Astrocyte (in vitro differentiated cells and primary cell): ENCODE data around the gene VDR.

ENCODE experiments used
- EZH2 ChIP-seq: IDR thresholded peaks from 2 replicates; pipeline ENCODE4 v1.6.1; 2012; ENCODE audit warnings: mild to moderate bottlenecking, low read length, inconsistent platforms; ENCODE audit not compliant: insufficient read depth
- TF ChIP-seq, protein P1 (sequence below): IDR thresholded peaks from 2 replicates; pipeline ENCODE4 v1.5.1; 2011; ENCODE audit warnings: low read depth, mild to moderate bottlenecking, inconsistent platforms, low read length, moderate library complexity; ENCODE audit not compliant: insufficient read depth

- TF ChIP-seq, protein P1, sequence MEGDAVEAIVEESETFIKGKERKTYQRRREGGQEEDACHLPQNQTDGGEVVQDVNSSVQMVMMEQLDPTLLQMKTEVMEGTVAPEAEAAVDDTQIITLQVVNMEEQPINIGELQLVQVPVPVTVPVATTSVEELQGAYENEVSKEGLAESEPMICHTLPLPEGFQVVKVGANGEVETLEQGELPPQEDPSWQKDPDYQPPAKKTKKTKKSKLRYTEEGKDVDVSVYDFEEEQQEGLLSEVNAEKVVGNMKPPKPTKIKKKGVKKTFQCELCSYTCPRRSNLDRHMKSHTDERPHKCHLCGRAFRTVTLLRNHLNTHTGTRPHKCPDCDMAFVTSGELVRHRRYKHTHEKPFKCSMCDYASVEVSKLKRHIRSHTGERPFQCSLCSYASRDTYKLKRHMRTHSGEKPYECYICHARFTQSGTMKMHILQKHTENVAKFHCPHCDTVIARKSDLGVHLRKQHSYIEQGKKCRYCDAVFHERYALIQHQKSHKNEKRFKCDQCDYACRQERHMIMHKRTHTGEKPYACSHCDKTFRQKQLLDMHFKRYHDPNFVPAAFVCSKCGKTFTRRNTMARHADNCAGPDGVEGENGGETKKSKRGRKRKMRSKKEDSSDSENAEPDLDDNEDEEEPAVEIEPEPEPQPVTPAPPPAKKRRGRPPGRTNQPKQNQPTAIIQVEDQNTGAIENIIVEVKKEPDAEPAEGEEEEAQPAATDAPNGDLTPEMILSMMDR, result no peak
- no peak for TF ChIP-seq EZH2
Measured at GRCh38 chr12:47813511-47814196, 91.1 kb downstream of the VDR start.
